ENCODE data around the gene SLAIN2.

- no peak for TF ChIP-seq GATA3 (IDR thresholded peaks at IDR 0.05; ENCODE audit: low read depth, low read length)
- no peak for TF ChIP-seq GATA2 (IDR thresholded peaks at IDR 0.05; ENCODE audit: low read depth, low read length)
Observed at GRCh38 chr4:48299560-48299959, 41.8 kb upstream of the SLAIN2 start.
